DND-41 (cell line): ENCODE results near the gene UGDH.
A peak's percentile ranks its signal among the peaks of the same experiment; 100 is the strongest.

Source experiments
- ATAC-seq: fragments of 200-7000 bp; cut with Tn5 transposase; 3 replicates; pipeline ENCODE4 v1.9.1; 2021; ENCODE audit warnings: low read depth; ENCODE audit not compliant: insufficient read depth
- DNase-seq: peaks from one replicate; pipeline ENCODE4 v3.0.0-alpha.2; 2020
- H2AFZ ChIP-seq: 2 replicates; pipeline ENCODE4 v1.6.0; 2012; ENCODE audit warnings: low read depth, low read length
- H3K27ac ChIP-seq: 2 replicates; pipeline ENCODE4 v1.5.1; 2012; ENCODE audit warnings: low read length, inconsistent platforms
- H3K27me3 ChIP-seq: fragments of 200-600 bp; sonication (generic); 2 replicates; pipeline ENCODE4 v1.6.0; 2012; ENCODE audit warnings: low read length, mild to moderate bottlenecking, inconsistent platforms; ENCODE audit not compliant: insufficient read depth, poor library complexity
- H3K36me3 ChIP-seq: 2 replicates; pipeline ENCODE4 v1.5.1; 2012; ENCODE audit warnings: low read length, inconsistent platforms; ENCODE audit not compliant: insufficient read depth
- H3K4me1 ChIP-seq: 2 replicates; pipeline ENCODE4 v1.5.1; 2012; ENCODE audit warnings: mild to moderate bottlenecking, low read length; ENCODE audit not compliant: insufficient read depth
- H3K4me2 ChIP-seq: 2 replicates; pipeline ENCODE4 v1.6.0; 2012; ENCODE audit warnings: mild to moderate bottlenecking, moderate library complexity, low read length, inconsistent platforms; ENCODE audit not compliant: insufficient read depth
- H3K4me3 ChIP-seq, 2 experiments: fragments of 200-600 bp in 1 of 2; shearing (Covaris generic) in 1 of 2; 2 replicates each; pipeline ENCODE4 v1.5.1; 2012 to 2016; ENCODE audit warnings: inconsistent platforms in 2 of 2, low read length in 2 of 2, mild to moderate bottlenecking in 2 of 2, low read depth in 1 of 2, moderate library complexity in 1 of 2
- H3K79me2 ChIP-seq: 2 replicates; pipeline ENCODE4 v1.6.0; 2012; ENCODE audit warnings: low read length, inconsistent platforms; ENCODE audit not compliant: insufficient read depth
- H3K9ac ChIP-seq: 2 replicates; pipeline ENCODE4 v1.6.0; 2012; ENCODE audit warnings: low read depth, mild to moderate bottlenecking, inconsistent platforms, low read length, moderate library complexity
- H3K9me3 ChIP-seq: 2 replicates; pipeline ENCODE4 v1.5.1; 2012; ENCODE audit warnings: low read length, moderate library complexity, mild to moderate bottlenecking, inconsistent platforms; ENCODE audit not compliant: insufficient read depth, severe bottlenecking
- H4K20me1 ChIP-seq: 2 replicates; pipeline ENCODE4 v1.6.0; 2012; ENCODE audit warnings: low read length; ENCODE audit not compliant: insufficient read depth
- EZH2 ChIP-seq: IDR thresholded peaks from 3 replicates; pipeline ENCODE4 v1.6.1; 2012; ENCODE audit warnings: borderline replicate concordance, low read depth, mild to moderate bottlenecking, moderate library complexity, low read length, inconsistent platforms; ENCODE audit not compliant: severe bottlenecking
- TF ChIP-seq, protein P1 (sequence below): IDR thresholded peaks from 2 replicates; pipeline ENCODE4 v1.5.1; 2012; ENCODE audit warnings: borderline replicate concordance, low read length, moderate library complexity, mild to moderate bottlenecking; ENCODE audit not compliant: poor library complexity, severe bottlenecking; ENCODE audit errors: extremely low read depth

UGDH gene

DNA sequence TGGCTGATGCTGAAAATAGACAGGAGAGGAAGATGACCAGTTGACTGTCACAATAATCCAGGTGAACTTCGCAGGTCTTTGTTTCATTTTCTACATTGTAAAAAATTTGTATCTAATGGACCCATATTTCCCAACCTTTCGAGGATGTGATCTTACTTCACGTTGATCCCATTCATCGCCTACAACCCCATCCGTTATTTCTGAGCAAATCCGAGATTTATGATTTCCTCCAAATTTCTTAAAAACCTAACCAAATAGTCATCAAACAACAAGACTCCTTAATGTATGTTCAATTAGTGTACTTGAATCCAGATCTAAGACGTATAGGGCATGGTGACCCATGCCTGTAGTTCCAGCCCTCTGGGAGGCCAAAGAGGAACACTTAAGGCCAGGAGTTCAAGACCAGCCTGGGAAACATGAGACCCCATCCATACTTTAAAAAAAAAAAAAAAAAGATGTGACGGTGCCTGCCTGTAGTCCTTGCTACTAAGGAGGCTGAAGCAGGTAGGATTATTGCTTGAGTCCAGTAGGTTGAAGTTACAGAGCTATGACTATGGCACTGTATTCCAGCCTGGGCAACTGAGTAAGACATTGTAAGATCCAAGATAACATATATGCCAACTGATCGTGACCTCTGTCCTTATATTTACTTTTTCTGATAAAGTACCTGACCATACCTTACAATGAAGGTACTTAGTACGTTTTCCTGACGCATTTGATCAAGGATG lies 74.2 kb downstream of the UGDH start:
- Histone ChIP-seq H3K36me3 (peaks cover 68% of the 10 kb centered on the region), H3K4me3 (no peak overlapping the region), H3K27me3 (no peaks in the 10 kb centered on the region), H3K27ac (no peak overlapping the region), H3K9ac (no peak overlapping the region), H3K4me1 (peaks cover 26% of the 10 kb centered on the region), H2AFZ (no peak overlapping the region), H3K79me2 (peaks cover 29% of the 10 kb centered on the region), H4K20me1 (peaks cover 56% of the 10 kb centered on the region), H3K4me2 (no peak overlapping the region), H3K9me3 (no peaks in the 10 kb centered on the region)
- DNase-seq (no peak), ATAC-seq (0 out of 3 replicates have a peak, but pooled peaks have one; percentile 10)
- no peak for TF ChIP-seq EZH2
- TF ChIP-seq, protein P1, sequence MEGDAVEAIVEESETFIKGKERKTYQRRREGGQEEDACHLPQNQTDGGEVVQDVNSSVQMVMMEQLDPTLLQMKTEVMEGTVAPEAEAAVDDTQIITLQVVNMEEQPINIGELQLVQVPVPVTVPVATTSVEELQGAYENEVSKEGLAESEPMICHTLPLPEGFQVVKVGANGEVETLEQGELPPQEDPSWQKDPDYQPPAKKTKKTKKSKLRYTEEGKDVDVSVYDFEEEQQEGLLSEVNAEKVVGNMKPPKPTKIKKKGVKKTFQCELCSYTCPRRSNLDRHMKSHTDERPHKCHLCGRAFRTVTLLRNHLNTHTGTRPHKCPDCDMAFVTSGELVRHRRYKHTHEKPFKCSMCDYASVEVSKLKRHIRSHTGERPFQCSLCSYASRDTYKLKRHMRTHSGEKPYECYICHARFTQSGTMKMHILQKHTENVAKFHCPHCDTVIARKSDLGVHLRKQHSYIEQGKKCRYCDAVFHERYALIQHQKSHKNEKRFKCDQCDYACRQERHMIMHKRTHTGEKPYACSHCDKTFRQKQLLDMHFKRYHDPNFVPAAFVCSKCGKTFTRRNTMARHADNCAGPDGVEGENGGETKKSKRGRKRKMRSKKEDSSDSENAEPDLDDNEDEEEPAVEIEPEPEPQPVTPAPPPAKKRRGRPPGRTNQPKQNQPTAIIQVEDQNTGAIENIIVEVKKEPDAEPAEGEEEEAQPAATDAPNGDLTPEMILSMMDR = no peak

DNA sequence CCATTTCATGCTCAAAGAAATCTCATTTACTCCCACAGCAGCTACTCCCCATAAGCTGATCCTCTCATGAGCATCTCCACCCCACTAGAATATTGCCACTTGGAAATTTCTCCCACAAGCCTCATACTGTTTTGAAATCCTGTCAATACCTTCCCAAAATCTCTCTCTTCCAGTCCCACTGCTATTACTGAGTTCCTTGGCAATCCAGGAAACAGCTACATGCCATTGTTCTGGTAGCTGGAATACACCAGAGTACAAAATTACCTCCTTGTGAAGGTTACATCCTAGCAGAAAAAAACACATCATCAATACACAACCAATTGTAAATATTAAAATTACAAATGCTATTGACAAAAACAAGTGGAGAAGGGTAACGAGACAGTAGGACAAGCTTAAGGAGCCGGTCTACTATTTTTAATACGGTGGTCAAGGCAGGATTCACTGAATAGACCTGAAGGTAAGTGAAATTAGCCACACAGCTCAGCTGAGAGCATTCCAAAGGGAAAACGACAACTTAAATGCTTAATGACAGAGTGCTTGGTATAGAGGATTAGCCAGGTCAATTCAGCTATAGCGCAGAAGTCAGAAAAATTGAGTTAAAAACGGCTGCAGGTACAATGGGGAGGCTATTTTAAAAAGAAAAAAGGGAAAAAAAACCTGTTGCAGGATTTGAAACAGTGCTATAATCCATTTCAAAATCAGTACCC lies 74.9 kb downstream of the UGDH start:
- H2AFZ ChIP-seq = no peak overlapping the region
- H3K79me2 ChIP-seq = peaks cover 22% of the 10 kb centered on the region
- ATAC-seq = 0 out of 3 replicates have a peak, but pooled peaks have one; percentile 25
- H3K4me3 ChIP-seq = no peak overlapping the region
- H3K4me2 ChIP-seq = no peak overlapping the region
- DNase-seq = no peak
- H3K27me3 ChIP-seq = no peaks in the 10 kb centered on the region
- TF ChIP-seq, protein P1 = no peak
- TF ChIP-seq EZH2 = no peak
- H3K27ac ChIP-seq = no peak overlapping the region
- no peak overlapping the region for H3K9ac ChIP-seq
- no peaks in the 10 kb centered on the region for H3K9me3 ChIP-seq
- peaks cover 61% of the 10 kb centered on the region for H3K36me3 ChIP-seq
- peaks cover 19% of the 10 kb centered on the region for H3K4me1 ChIP-seq
- H4K20me1 ChIP-seq = peaks cover 49% of the 10 kb centered on the region

DNA sequence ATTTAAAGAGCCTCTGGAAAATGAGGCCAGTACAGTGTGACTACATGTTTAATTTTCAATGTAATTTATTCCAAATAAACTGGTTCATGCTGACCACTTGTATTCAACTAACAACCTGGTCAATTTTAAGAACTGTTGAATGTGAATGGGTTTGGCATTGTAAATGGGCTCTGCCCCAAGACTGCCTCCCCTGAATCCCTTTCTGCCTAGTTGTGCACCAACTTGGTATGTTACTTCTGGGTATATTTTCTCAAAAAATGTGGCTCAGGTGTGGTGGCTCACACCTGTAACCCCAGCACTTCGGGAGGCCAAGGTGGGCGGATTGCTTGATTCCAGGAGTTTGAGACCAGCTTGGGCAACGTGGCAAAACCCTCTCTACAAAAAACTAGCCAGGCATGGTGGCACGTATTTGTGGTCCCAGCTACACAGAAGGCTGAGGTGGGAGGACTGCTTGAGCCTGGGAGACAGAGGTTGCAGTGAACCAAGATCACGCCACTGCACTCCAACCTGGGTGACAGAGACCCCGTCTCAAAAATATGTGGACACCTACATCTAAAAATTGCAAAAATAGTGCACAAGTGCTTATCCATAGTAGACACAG lies 75.7 kb downstream of the UGDH start:
- Histone ChIP-seq H3K27ac (no peak overlapping the region), H3K4me3 (no peak overlapping the region), H3K36me3 (peaks cover 53% of the 10 kb centered on the region), H4K20me1 (peaks cover 41% of the 10 kb centered on the region), H3K4me2 (no peak overlapping the region), H3K9me3 (no peaks in the 10 kb centered on the region), H3K4me1 (peaks cover 11% of the 10 kb centered on the region), H3K9ac (no peak overlapping the region), H2AFZ (no peak overlapping the region), H3K27me3 (no peaks in the 10 kb centered on the region), H3K79me2 (peaks cover 14% of the 10 kb centered on the region)
- DNase-seq (no peak), ATAC-seq (0 out of 3 replicates have a peak, but pooled peaks have one; percentile 11)
- TF ChIP-seq, protein P1 = no peak
- TF ChIP-seq EZH2 = no peak
